DOHH2 (cell line): ENCODE data around the gene PADI3.

Experiments used
- H3F3A ChIP-seq: fragments of 200-600 bp; sonication (generic), shearing (Covaris generic); 2 replicates; pipeline ENCODE4 v1.6.0; 2016; ENCODE audit warnings: antibody characterized with exemption, mild to moderate bottlenecking; ENCODE audit not compliant: control insufficient read depth, insufficient read depth
- H3K27ac ChIP-seq: fragments of 200-600 bp; sonication (generic); 2 replicates; pipeline ENCODE4 v1.5.1; 2014; ENCODE audit warnings: low read depth, mild to moderate bottlenecking, low read length, moderate library complexity
- H3K27me3 ChIP-seq: fragments of 200-600 bp; sonication (generic); 2 replicates; pipeline ENCODE4 v1.6.1; 2014; ENCODE audit warnings: mild to moderate bottlenecking, low read length, mixed read lengths; ENCODE audit not compliant: control insufficient read depth
- H3K36me3 ChIP-seq: fragments of 200-600 bp; sonication (generic); 2 replicates; pipeline ENCODE4 v1.6.1; 2014; ENCODE audit warnings: mild to moderate bottlenecking, low read length, moderate library complexity, mixed read lengths; ENCODE audit not compliant: control insufficient read depth
- H3K4me1 ChIP-seq: fragments of 200-600 bp; sonication (generic); 2 replicates; pipeline ENCODE4 v1.6.1; 2014; ENCODE audit warnings: mild to moderate bottlenecking, low read length, mixed read lengths; ENCODE audit not compliant: control insufficient read depth
- H3K4me2 ChIP-seq: fragments of 200-600 bp; sonication (generic); 2 replicates; pipeline ENCODE4 v1.6.0; 2014; ENCODE audit warnings: mild to moderate bottlenecking, low read length, moderate library complexity
- H3K4me3 ChIP-seq: fragments of 200-600 bp; sonication (generic); 2 replicates; pipeline ENCODE4 v1.5.1; 2014; ENCODE audit warnings: mild to moderate bottlenecking, low read length, mixed read lengths
- H3K79me2 ChIP-seq: fragments of 200-600 bp; sonication (generic); 2 replicates; pipeline ENCODE4 v1.6.1; 2014; ENCODE audit warnings: mild to moderate bottlenecking, low read length, mixed read lengths; ENCODE audit not compliant: control insufficient read depth
- H3K9me2 ChIP-seq: fragments of 200-600 bp; sonication (generic); replicated peaks from 2 replicates; pipeline ENCODE4 v1.6.1; 2014; ENCODE audit warnings: mild to moderate bottlenecking, low read length, mixed read lengths; ENCODE audit not compliant: control insufficient read depth
- H3K9me3 ChIP-seq: fragments of 200-600 bp; sonication (generic); 2 replicates; pipeline ENCODE4 v1.6.1; 2014; ENCODE audit warnings: antibody characterized with exemption, low read length, mixed read lengths; ENCODE audit not compliant: control insufficient read depth, insufficient read depth
- H4K20me1 ChIP-seq: fragments of 200-600 bp; sonication (generic); 2 replicates; pipeline ENCODE4 v1.6.0; 2014; ENCODE audit warnings: low read depth, mild to moderate bottlenecking, antibody characterized with exemption, low read length, moderate library complexity; ENCODE audit not compliant: control insufficient read depth, insufficient read depth
- CTCF ChIP-seq: fragments of 200-600 bp; sonication (generic); IDR thresholded peaks from one replicate; pipeline ENCODE4 v1.5.1; 2014; ENCODE audit warnings: antibody characterized with exemption, mild to moderate bottlenecking, low read depth, low read length; ENCODE audit not compliant: poor library complexity, severe bottlenecking
- EZH2phosphoT487 ChIP-seq: fragments of 200-600 bp; sonication (generic); IDR thresholded peaks from 2 replicates; pipeline ENCODE4 v1.6.1; 2017; ENCODE audit warnings: borderline replicate concordance, mild to moderate bottlenecking, antibody characterized with exemption, low read length, moderate library complexity, mixed read lengths

The PADI3 gene

GRCh38 chr1:17295292-17295691 lies 46.4 kb downstream of the PADI3 start:
- no peak overlapping the region for H3K27ac ChIP-seq
- H3K4me2 ChIP-seq: no peak overlapping the region
- no peaks in the 10 kb centered on the region for H3K36me3 ChIP-seq
- H3F3A ChIP-seq: no peaks in the 10 kb centered on the region
- no peaks in the 10 kb centered on the region for H3K27me3 ChIP-seq
- H3K9me3 ChIP-seq: no peaks in the 10 kb centered on the region
- no peaks in the 10 kb centered on the region for H3K9me2 ChIP-seq
- TF ChIP-seq EZH2phosphoT487 (no peak), CTCF (no peak)
- no peak overlapping the region for H3K4me3 ChIP-seq
- H3K79me2 ChIP-seq: no peaks in the 10 kb centered on the region
- H3K4me1 ChIP-seq: no peaks in the 10 kb centered on the region
- H4K20me1 ChIP-seq: no peaks in the 10 kb centered on the region

- H3K79me2 ChIP-seq: no peaks in the 10 kb centered on the region
- no peaks in the 10 kb centered on the region for H3K36me3 ChIP-seq
- H4K20me1 ChIP-seq: no peaks in the 10 kb centered on the region
- H3F3A ChIP-seq: no peaks in the 10 kb centered on the region
- H3K4me3 ChIP-seq: no peak overlapping the region
- no peaks in the 10 kb centered on the region for H3K27me3 ChIP-seq
- no peaks in the 10 kb centered on the region for H3K9me2 ChIP-seq
- H3K4me2 ChIP-seq: no peak overlapping the region
- TF ChIP-seq CTCF (no peak), EZH2phosphoT487 (no peak)
- H3K9me3 ChIP-seq: no peaks in the 10 kb centered on the region
- H3K27ac ChIP-seq: no peak overlapping the region
- no peaks in the 10 kb centered on the region for H3K4me1 ChIP-seq
These were observed 47.2 kb downstream of the PADI3 start for GRCh38 chr1:17296086-17296485.

- H3K4me3 ChIP-seq: no peak overlapping the region
- no peaks in the 10 kb centered on the region for H3K9me2 ChIP-seq
These were observed 49.1 kb downstream of the PADI3 start for GRCh38 chr1:17297991-17298390.

More at GRCh38 chr1:17297991-17298390, 49.1 kb downstream of the PADI3 start:
- no peak for TF ChIP-seq CTCF
- TF ChIP-seq EZH2phosphoT487: no peak
- H3K4me1 ChIP-seq: no peaks in the 10 kb centered on the region
- H3K9me3 ChIP-seq: peaks cover 6% of the 10 kb centered on the region; the same call in 1 of the 2 replicates
- no peaks in the 10 kb centered on the region for H3F3A ChIP-seq
- no peak overlapping the region for H3K27ac ChIP-seq
- no peaks in the 10 kb centered on the region for H3K79me2 ChIP-seq
- H3K27me3 ChIP-seq: no peaks in the 10 kb centered on the region
- H3K4me2 ChIP-seq: no peak overlapping the region
- H4K20me1 ChIP-seq: no peaks in the 10 kb centered on the region
- H3K36me3 ChIP-seq: no peaks in the 10 kb centered on the region
